A549 (cell line): Measurements from ENCODE around the gene TMX4.

Experiments used
- BHLHE40 ChIP-seq: IDR thresholded peaks from 2 replicates; pipeline ENCODE4 v1.6.1; 2012; ENCODE audit warnings: low read depth, low read length, inconsistent platforms
- CTCF ChIP-seq: fragments of >200 bp; sonication (Bioruptor Twin); formaldehyde crosslinking; IDR thresholded peaks from 3 replicates; pipeline ENCODE4 v1.5.1; 2016
- ELK1 ChIP-seq: fragments of 150-350 bp; IDR thresholded peaks from 2 replicates; pipeline ENCODE4 v1.6.1; 2014; ENCODE audit warnings: low read depth, mild to moderate bottlenecking, low read length
- EP300 ChIP-seq, 2 experiments: fragments of >200 bp; sonication (Bioruptor Twin); formaldehyde crosslinking; IDR thresholded peaks; 2 replicates in 1 of 2; 3 replicates in 1 of 2; pipeline ENCODE4 v1.6.1; 2016 to 2017
- MAX ChIP-seq: IDR thresholded peaks from 2 replicates; pipeline ENCODE4 v1.6.1; 2012
- POLR2A ChIP-seq: IDR thresholded peaks from 2 replicates; pipeline ENCODE4 v1.6.1; 2012; ENCODE audit warnings: mild to moderate bottlenecking, low read length
- RCOR1 ChIP-seq: fragments of 150-350 bp; IDR thresholded peaks from 2 replicates; pipeline ENCODE4 v1.6.1; 2014; ENCODE audit warnings: antibody characterized with exemption, low read length, low read depth
- REST ChIP-seq: fragments of 200-600 bp; sonication (generic); IDR thresholded peaks from 2 replicates; pipeline ENCODE4 v1.6.1; 2016; ENCODE audit warnings: antibody characterized with exemption, mild to moderate bottlenecking, moderate library complexity
- SMC3 ChIP-seq: fragments of >200 bp; sonication (Bioruptor Twin); formaldehyde crosslinking; IDR thresholded peaks from 3 replicates; pipeline ENCODE4 v1.6.1; 2018; ENCODE audit warnings: inconsistent platforms
- TP53 ChIP-seq: fragments of 250-450 bp; sonication (Bioruptor Pico); IDR thresholded peaks from 2 replicates; pipeline ENCODE4 v1.5.0; 2021; ENCODE audit warnings: mild to moderate bottlenecking, moderate library complexity
- USF2 ChIP-seq: fragments of 450-650 bp; IDR thresholded peaks from 2 replicates; pipeline ENCODE4 v1.6.1; 2014; ENCODE audit warnings: antibody characterized with exemption
- ZFP36 ChIP-seq: fragments of 450-650 bp; IDR thresholded peaks from 2 replicates; pipeline ENCODE4 v1.6.1; 2014; ENCODE audit warnings: borderline replicate concordance; ENCODE audit not compliant: partially characterized antibody

GRCh38 chr20:8019998-8020247 lies 362 bp upstream of the TMX4 start:
- no peak for TF ChIP-seq POLR2A
- no peak for TF ChIP-seq CTCF
- no peak for TF ChIP-seq SMC3
- no peak for TF ChIP-seq ZFP36
- no peak for TF ChIP-seq USF2
- TF ChIP-seq ELK1 = no peak
- TF ChIP-seq TP53 = no peak
- TF ChIP-seq RCOR1 = no peak
- no peak for TF ChIP-seq REST
- TF ChIP-seq EP300 (IDR thresholded peaks at IDR 0.05) = no peak
- no peak for TF ChIP-seq BHLHE40
- no peak for TF ChIP-seq MAX
